DOHH2 (cell line): ENCODE results near the gene KIF5C.

ENCODE experiments used
- CTCF ChIP-seq: fragments of 200-600 bp; sonication (generic); IDR thresholded peaks from one replicate; pipeline ENCODE4 v1.5.1; 2014; ENCODE audit warnings: antibody characterized with exemption, mild to moderate bottlenecking, low read depth, low read length; ENCODE audit not compliant: poor library complexity, severe bottlenecking
- EZH2phosphoT487 ChIP-seq: fragments of 200-600 bp; sonication (generic); IDR thresholded peaks from 2 replicates; pipeline ENCODE4 v1.6.1; 2017; ENCODE audit warnings: borderline replicate concordance, mild to moderate bottlenecking, antibody characterized with exemption, low read length, moderate library complexity, mixed read lengths

- TF ChIP-seq CTCF (no peak), EZH2phosphoT487 (no peak)
Measured at GRCh38 chr2:149036507-149037293, 161.7 kb downstream of the KIF5C start.
